Right lobe of liver (tissue), 4 donors: ENCODE measurements around the gene IFRD2.

Experiments used
- CTCF ChIP-seq, 4 donors: fragments of 200-600 bp in 3 of 4; fragments of 450-650 bp in 1 of 4; IDR thresholded peaks; one replicate each; pipeline versions ENCODE4 v1.5.1 to v1.8.0; 2016 to 2022; ENCODE audit warnings: antibody characterized with exemption in 4 of 4, mild to moderate bottlenecking in 2 of 4
- POLR2A ChIP-seq: fragments of 450-650 bp; IDR thresholded peaks from one replicate; pipeline ENCODE4 v1.6.1; 2017; ENCODE audit warnings: antibody characterized with exemption, mild to moderate bottlenecking
- donor health status: DM: no; HTN: no; CAD: no.
- donor health status: DM: no; HTN: no; CAD: no.
- donor health status: DM: no; HTN: yes; CAD: no.

GRCh38 chr3:50268276-50268675, 24.0 kb downstream of the IFRD2 start:
- no peak for TF ChIP-seq CTCF (IDR thresholded peaks at IDR 0.05)
- no peak for TF ChIP-seq POLR2A
